DOHH2 (cell line): Measurements from ENCODE around the gene ANKRD13A.

Experiments
- H3F3A ChIP-seq: fragments of 200-600 bp; sonication (generic), shearing (Covaris generic); 2 replicates; pipeline ENCODE4 v1.6.0; 2016; ENCODE audit warnings: antibody characterized with exemption, mild to moderate bottlenecking; ENCODE audit not compliant: control insufficient read depth, insufficient read depth
- H3K27ac ChIP-seq: fragments of 200-600 bp; sonication (generic); 2 replicates; pipeline ENCODE4 v1.5.1; 2014; ENCODE audit warnings: low read depth, mild to moderate bottlenecking, low read length, moderate library complexity
- H3K27me3 ChIP-seq: fragments of 200-600 bp; sonication (generic); 2 replicates; pipeline ENCODE4 v1.6.1; 2014; ENCODE audit warnings: mild to moderate bottlenecking, low read length, mixed read lengths; ENCODE audit not compliant: control insufficient read depth
- H3K36me3 ChIP-seq: fragments of 200-600 bp; sonication (generic); 2 replicates; pipeline ENCODE4 v1.6.1; 2014; ENCODE audit warnings: mild to moderate bottlenecking, low read length, moderate library complexity, mixed read lengths; ENCODE audit not compliant: control insufficient read depth
- H3K4me1 ChIP-seq: fragments of 200-600 bp; sonication (generic); 2 replicates; pipeline ENCODE4 v1.6.1; 2014; ENCODE audit warnings: mild to moderate bottlenecking, low read length, mixed read lengths; ENCODE audit not compliant: control insufficient read depth
- H3K4me2 ChIP-seq: fragments of 200-600 bp; sonication (generic); 2 replicates; pipeline ENCODE4 v1.6.0; 2014; ENCODE audit warnings: mild to moderate bottlenecking, low read length, moderate library complexity
- H3K4me3 ChIP-seq: fragments of 200-600 bp; sonication (generic); 2 replicates; pipeline ENCODE4 v1.5.1; 2014; ENCODE audit warnings: mild to moderate bottlenecking, low read length, mixed read lengths
- H3K79me2 ChIP-seq: fragments of 200-600 bp; sonication (generic); 2 replicates; pipeline ENCODE4 v1.6.1; 2014; ENCODE audit warnings: mild to moderate bottlenecking, low read length, mixed read lengths; ENCODE audit not compliant: control insufficient read depth
- H3K9me2 ChIP-seq: fragments of 200-600 bp; sonication (generic); replicated peaks from 2 replicates; pipeline ENCODE4 v1.6.1; 2014; ENCODE audit warnings: mild to moderate bottlenecking, low read length, mixed read lengths; ENCODE audit not compliant: control insufficient read depth
- H3K9me3 ChIP-seq: fragments of 200-600 bp; sonication (generic); 2 replicates; pipeline ENCODE4 v1.6.1; 2014; ENCODE audit warnings: antibody characterized with exemption, low read length, mixed read lengths; ENCODE audit not compliant: control insufficient read depth, insufficient read depth
- H4K20me1 ChIP-seq: fragments of 200-600 bp; sonication (generic); 2 replicates; pipeline ENCODE4 v1.6.0; 2014; ENCODE audit warnings: low read depth, mild to moderate bottlenecking, antibody characterized with exemption, low read length, moderate library complexity; ENCODE audit not compliant: control insufficient read depth, insufficient read depth
- EZH2phosphoT487 ChIP-seq: fragments of 200-600 bp; sonication (generic); IDR thresholded peaks from 2 replicates; pipeline ENCODE4 v1.6.1; 2017; ENCODE audit warnings: borderline replicate concordance, mild to moderate bottlenecking, antibody characterized with exemption, low read length, moderate library complexity, mixed read lengths
- TF ChIP-seq, protein P1 (sequence below): fragments of 200-600 bp; sonication (generic); IDR thresholded peaks from one replicate; pipeline ENCODE4 v1.5.1; 2014; ENCODE audit warnings: antibody characterized with exemption, mild to moderate bottlenecking, low read depth, low read length; ENCODE audit not compliant: poor library complexity, severe bottlenecking

ANKRD13A gene

DNA sequence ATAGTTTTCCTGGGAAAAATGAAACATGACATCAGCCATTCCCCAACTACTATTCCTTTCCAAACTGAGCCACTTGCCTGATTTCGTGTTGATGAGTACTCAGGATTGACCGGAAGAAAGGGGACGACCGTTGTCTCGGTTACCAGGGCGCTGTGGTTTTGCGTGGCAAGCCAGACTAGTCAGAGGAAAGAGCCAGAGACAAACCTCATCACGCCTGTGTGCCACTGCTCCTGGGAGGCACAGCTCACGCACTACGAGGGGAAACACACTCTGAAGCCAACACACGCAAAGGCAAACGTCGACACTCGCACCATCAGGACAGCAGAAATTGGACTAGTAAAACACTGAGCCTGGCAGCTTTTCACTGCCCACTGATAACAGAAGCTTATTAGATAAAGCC lies 38.0 kb upstream of the ANKRD13A start:
- no peaks in the 10 kb centered on the region for H3K4me1 ChIP-seq
- TF ChIP-seq, protein P1, sequence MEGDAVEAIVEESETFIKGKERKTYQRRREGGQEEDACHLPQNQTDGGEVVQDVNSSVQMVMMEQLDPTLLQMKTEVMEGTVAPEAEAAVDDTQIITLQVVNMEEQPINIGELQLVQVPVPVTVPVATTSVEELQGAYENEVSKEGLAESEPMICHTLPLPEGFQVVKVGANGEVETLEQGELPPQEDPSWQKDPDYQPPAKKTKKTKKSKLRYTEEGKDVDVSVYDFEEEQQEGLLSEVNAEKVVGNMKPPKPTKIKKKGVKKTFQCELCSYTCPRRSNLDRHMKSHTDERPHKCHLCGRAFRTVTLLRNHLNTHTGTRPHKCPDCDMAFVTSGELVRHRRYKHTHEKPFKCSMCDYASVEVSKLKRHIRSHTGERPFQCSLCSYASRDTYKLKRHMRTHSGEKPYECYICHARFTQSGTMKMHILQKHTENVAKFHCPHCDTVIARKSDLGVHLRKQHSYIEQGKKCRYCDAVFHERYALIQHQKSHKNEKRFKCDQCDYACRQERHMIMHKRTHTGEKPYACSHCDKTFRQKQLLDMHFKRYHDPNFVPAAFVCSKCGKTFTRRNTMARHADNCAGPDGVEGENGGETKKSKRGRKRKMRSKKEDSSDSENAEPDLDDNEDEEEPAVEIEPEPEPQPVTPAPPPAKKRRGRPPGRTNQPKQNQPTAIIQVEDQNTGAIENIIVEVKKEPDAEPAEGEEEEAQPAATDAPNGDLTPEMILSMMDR = no peak
- no peak for TF ChIP-seq EZH2phosphoT487
- no peaks in the 10 kb centered on the region for H3K27me3 ChIP-seq
- H4K20me1 ChIP-seq = no peaks in the 10 kb centered on the region
- H3K9me3 ChIP-seq = no peaks in the 10 kb centered on the region
- H3K36me3 ChIP-seq = peaks cover 81% of the 10 kb centered on the region
- H3K4me2 ChIP-seq = no peak overlapping the region
- H3K79me2 ChIP-seq = no peaks in the 10 kb centered on the region
- H3K9me2 ChIP-seq = no peaks in the 10 kb centered on the region
- H3K4me3 ChIP-seq = no peak overlapping the region
- H3K27ac ChIP-seq = no peak overlapping the region
- no peaks in the 10 kb centered on the region for H3F3A ChIP-seq

GRCh38 chr12:109961612-109962011 lies 37.6 kb upstream of the ANKRD13A start:
- Histone ChIP-seq H3K9me3 (no peaks in the 10 kb centered on the region), H3K9me2 (no peaks in the 10 kb centered on the region), H3K4me1 (no peaks in the 10 kb centered on the region), H3K4me2 (no peak overlapping the region), H3F3A (no peaks in the 10 kb centered on the region), H3K36me3 (peaks cover 80% of the 10 kb centered on the region), H4K20me1 (no peaks in the 10 kb centered on the region), H3K4me3 (no peak overlapping the region), H3K79me2 (no peaks in the 10 kb centered on the region), H3K27ac (no peak overlapping the region), H3K27me3 (no peaks in the 10 kb centered on the region)
- TF ChIP-seq EZH2phosphoT487 = no peak
- TF ChIP-seq, protein P1 = no peak

DNA sequence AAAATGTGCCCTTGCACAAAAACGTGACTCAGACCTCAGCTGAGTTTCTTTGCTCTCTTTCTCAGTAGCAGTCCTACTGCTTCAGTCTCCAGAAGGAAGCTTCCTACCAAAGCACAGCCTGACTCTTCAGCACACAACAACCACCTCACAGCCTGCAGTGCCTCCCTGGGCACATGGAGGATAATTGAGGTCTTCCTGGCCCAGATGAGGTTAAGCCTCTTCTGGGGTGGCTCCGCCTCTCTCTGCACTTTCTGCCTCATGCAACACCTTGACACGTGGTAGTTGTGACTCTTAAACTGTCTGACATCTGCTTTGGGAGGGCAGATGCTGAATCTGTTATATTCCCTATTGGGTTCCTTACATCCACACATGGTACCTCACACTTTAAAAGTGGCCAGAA lies 36.8 kb upstream of the ANKRD13A start:
- peaks cover 84% of the 10 kb centered on the region for H3K36me3 ChIP-seq
- no peaks in the 10 kb centered on the region for H3K9me2 ChIP-seq
- TF ChIP-seq, protein P1 = no peak
- TF ChIP-seq EZH2phosphoT487 = no peak

More for the DNA sequence above, 36.8 kb upstream of the ANKRD13A start:
- Histone ChIP-seq H3K4me3 (no peak overlapping the region), H3K79me2 (no peaks in the 10 kb centered on the region), H3K27ac (no peak overlapping the region), H3K4me2 (no peak overlapping the region), H3K4me1 (no peaks in the 10 kb centered on the region), H4K20me1 (no peaks in the 10 kb centered on the region), H3K9me3 (no peaks in the 10 kb centered on the region), H3F3A (no peaks in the 10 kb centered on the region; the same call in 1 of the 2 replicates), H3K27me3 (no peaks in the 10 kb centered on the region)
